Measurements from ENCODE around the gene PAQR6.
A peak's percentile ranks its signal among the peaks of the same experiment; 100 is the strongest.

Gene PAQR6

DNA sequence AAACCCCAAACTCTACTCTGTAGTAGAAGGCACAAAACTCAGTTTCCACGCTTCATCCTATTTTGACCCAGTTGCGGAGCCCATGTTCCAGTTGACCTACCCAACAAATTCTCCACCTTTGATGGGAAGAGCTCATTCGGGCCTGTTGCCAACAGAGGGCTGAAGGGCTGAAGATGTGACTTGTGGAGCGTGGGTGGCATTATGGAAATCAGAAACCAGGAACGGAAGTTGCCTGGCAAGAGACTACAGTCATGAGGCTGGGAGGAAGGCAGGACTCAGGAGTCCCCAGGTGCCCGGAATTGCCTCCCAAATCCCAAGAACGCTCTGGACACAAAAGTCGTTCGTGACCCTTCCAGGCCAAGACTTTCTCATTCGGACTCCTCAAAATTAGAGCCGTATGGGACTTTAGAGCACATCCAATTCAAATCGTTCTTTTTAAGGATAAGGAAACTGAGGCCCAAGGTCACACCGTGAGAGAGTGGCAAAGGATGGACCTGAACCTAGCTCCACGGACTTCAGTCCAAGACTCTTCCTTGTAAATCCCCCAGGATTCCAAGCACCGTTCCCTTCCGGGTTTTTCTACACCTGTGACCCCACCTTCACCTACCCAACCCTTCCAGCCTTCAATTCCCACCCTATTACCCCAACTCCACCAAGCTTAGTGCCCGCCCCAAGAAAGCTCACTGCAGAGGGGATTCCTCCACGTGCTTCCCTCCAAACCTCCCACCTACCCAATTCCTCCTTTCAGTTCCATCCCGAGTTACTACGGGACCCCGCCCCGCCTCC is 34.0 kb upstream of the PAQR6 start:
- no peak for TF ChIP-seq POLR2A (IDR thresholded peaks at IDR 0.05; ENCODE audit: low read length)
- DNase-seq: peak; percentile 41 to 54

DNA sequence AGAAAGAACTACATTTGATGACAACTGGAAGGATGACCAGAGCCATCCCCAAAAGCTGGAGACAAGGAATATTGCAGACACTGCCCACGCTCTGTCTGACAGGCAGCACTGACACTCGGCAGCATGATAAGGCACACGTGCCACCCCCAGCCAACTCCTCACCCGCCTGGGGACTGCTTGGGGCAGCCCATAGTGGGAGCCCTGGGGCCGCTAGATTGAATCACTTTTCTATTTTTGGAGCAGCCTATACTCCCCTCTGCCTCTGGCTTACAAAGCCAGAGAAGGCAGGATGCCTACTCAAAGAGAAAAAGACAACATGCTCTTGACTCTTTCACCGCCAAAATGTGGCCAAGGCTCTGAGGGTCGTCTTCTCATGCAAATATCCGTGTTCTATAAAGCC is 33.4 kb upstream of the PAQR6 start:
- peak; percentile 79 to 81 for DNase-seq

DNA sequence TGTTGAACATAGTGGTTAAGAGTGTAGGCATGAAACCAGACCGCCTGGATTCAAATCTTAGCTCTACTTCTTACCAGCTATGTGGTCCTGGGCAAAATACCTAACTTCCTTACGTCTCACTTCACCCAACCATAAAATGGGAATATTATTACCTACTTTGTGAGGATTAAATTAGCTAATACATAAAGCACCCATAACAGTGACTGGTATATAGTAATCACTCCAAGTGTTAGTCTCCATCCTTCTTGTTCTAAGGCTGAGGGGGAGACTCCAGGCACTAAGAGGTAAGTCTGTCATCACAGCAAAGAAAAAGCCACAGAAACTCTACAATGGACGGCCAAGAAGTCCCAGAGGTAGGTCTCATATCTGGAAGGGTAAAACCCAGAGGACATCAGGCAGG is 32.0 kb upstream of the PAQR6 start:
- TF ChIP-seq POLR2A (IDR thresholded peaks at IDR 0.05; ENCODE audit: low read length) (no peak), GATA1 (IDR thresholded peaks at IDR 0.05; ENCODE audit: low read depth, low read length) (no peak)
- no peak for DNase-seq

More for the DNA sequence above, 33.4 kb upstream of the PAQR6 start:
- no peak for TF ChIP-seq GATA1 (IDR thresholded peaks at IDR 0.05; ENCODE audit: low read depth, low read length)
- no peak for TF ChIP-seq POLR2A (IDR thresholded peaks at IDR 0.05; ENCODE audit: low read length)

DNA sequence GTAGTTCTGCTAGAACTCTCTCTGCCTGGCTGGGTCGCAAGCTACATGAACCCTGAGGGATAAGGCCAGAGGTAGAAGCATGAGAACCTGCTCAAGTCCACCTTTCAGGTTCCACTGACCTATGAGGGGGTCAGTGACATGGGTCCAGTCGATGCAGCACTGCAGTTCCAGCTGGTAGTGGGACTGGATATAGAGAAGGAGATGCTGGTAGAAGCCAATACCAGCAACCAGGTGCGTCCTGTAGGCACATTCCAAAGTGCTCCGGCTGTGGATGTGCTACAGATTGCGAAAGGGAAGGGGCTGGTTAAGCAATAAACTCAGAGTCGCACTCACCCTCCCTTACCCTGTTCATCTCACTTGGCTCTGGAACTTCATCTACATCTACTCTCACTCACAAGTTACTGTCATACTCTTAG is 29.1 kb upstream of the PAQR6 start:
- TF ChIP-seq POLR2A (IDR thresholded peaks at IDR 0.05; ENCODE audit: low read length) (no peak), GATA1 (IDR thresholded peaks at IDR 0.05; ENCODE audit: low read depth, low read length) (no peak)
- DNase-seq: no peak

DNA sequence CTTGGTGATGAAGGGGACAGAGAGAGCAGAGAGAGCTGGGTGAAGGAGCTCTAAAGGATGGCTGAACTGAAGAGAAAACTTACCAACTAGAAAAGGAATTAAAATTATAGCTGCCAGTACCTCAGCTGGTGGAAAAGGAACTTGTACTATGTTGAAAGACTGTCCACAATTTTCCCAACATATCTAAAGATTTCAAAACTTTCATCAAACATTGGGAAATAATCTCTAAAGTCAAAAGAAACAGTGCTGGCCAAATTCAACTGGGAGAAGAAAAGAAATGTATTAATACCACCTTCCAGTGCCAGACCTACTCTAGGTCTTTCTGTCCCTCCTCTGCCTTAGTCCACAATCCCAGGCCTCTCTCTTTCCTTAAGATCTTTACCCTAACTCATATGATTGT is 28.7 kb upstream of the PAQR6 start:
- no peak for DNase-seq
- no peak for TF ChIP-seq POLR2A (IDR thresholded peaks at IDR 0.05; ENCODE audit: low read length)
- no peak for TF ChIP-seq GATA1 (IDR thresholded peaks at IDR 0.05; ENCODE audit: low read depth, low read length)

DNA sequence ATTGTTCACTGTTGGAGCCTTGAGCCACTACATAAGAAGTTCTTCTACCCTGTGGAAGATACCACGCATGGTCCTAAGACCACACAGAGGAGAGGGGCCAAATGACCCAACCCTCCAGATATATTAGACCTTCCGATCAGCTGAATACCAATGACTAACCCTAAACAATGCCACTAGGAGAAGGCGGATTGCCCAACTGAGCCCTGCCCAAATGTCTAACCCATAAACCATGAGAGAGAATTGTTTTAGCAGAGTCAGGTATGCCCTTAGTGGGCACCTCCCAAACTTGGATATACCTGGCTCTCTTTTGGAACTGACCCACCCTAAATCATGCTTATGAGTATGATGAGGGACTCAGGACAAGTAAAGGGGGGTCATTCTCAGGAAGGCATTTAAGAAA is 22.5 kb upstream of the PAQR6 start:
- TF ChIP-seq POLR2A (IDR thresholded peaks at IDR 0.05; ENCODE audit: low read length): no peak
- TF ChIP-seq GATA1 (IDR thresholded peaks at IDR 0.05; ENCODE audit: low read depth, low read length): no peak
- DNase-seq: no peak

DNA sequence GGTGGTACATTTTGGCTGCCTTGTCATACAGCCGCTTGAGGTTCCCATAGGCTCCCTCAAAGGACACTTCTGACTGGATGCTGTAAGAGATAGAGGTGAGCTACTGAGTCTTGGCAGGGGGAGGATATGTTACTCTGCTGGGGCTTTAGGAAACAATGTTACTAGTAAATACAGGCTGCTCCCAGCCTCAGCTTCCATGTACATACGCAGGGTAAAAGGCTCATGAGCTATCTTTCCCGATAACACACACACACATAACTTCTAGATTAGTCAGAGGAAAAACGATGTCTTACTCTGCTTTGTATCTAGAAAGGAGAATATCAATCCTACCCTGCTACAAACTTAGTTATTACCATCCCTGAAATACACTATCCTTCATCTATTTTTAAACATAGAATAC is 20.5 kb upstream of the PAQR6 start:
- no peak for DNase-seq

DNA sequence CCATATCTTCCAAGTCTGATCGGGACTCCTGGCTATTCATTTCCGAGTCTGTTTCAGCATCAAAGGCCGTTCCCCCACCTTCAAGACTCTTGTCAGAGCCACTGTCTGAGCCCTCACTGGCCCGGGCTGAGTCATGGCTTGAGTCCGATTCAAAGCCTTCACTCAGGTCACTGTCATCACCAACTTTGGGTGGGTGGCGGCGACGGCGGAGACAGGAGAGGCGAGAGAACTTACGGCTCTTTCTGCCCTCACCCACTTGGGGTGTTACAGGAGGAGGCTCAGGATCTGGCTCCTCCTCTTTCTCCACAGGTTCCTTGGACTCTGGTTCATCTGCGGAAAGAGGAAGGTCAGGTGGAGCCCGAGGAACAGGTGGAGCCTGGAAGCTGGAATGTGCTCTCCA is 18.2 kb upstream of the PAQR6 start:
- DNase-seq: no peak
- TF ChIP-seq GATA1 (IDR thresholded peaks at IDR 0.05; ENCODE audit: low read depth, low read length) (no peak), POLR2A (IDR thresholded peaks at IDR 0.05; ENCODE audit: low read length) (no peak)

More for the DNA sequence above, 20.5 kb upstream of the PAQR6 start:
- TF ChIP-seq POLR2A (IDR thresholded peaks at IDR 0.05; ENCODE audit: low read length): no peak
- no peak for TF ChIP-seq GATA1 (IDR thresholded peaks at IDR 0.05; ENCODE audit: low read depth, low read length)

DNA sequence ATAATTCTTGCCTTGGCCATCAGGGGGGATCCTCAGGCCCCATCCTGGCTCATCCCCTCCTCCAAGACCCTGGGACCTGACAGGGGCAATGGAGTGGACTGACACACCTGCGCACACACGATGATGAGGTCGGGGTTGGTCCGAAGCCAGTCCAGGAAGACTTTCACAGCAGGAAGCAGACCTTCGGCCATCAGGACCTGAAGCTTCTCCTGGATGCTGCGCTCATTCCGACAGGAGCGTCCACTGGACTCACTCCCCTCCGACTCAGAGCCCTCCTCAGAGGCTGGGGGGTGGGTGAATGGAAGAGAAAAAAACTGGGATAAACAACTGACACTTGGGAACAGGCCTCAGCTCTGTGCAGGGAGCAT is 15.4 kb upstream of the PAQR6 start:
- no peak for DNase-seq
- no peak for TF ChIP-seq POLR2A (IDR thresholded peaks at IDR 0.05; ENCODE audit: low read length)
- TF ChIP-seq GATA1 (IDR thresholded peaks at IDR 0.05; ENCODE audit: low read depth, low read length): no peak

DNA sequence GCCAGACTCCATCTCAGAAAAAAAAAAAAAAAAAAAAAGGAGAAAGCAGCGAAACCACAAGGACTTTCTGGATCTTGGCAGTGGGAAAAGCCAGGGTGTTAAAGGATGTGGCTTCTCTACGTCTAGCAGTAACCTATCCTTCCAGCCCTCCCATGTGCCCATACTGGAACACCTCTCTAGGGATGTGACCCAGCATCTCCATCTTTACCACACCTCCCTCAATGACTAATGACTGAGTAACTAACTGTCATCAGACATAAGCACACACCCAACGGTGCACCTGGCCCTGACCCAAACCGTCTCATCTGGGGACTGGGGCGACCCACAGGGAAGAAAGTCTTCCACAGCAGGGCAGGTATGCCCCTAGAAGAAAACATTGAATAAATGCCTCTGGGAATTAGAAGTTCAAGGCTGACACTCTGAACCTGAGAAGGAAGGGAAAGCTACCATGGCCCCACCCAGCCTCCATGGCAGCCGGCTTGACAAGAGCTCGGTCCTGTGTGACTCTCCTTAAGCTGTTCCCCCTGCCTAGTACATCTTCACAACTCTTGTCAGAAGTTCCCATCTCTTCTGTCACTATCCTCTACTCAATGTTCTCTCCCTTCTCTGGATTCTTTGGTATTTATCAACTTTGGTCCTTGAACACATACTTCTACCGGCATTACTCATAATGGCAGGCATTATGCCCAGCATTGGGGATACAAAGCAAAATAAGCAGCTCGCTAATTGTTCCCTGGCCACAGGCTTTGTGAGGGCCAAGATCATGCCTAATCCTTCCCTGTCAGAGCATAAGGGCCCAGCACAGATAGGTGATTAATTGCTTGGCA is 14.8 kb upstream of the PAQR6 start:
- DNase-seq: peak; percentile 25 to 69
- no peak for TF ChIP-seq POLR2A (IDR thresholded peaks at IDR 0.05; ENCODE audit: low read length)
- TF ChIP-seq GATA1 (IDR thresholded peaks at IDR 0.05; ENCODE audit: low read depth, low read length): no peak

DNA sequence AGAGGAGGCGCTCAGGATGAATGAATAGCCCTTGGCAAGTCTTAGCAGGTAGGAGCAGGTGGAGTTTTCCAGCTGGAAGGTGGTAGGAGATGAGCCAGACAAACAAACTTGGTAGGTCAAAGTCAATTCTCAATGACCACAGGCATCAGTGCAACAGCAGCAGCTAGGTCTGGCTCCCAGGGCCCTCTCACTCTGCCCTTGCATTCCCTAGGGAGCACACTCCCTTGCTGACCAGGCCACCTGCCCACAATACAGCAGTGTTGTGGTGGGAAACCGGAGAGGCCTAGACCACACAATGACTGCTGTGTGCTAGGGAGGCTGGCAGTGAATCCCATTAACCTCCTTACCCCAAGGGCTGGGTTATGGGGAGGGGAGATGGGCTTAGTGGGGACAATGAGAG is 13.0 kb upstream of the PAQR6 start:
- DNase-seq: no peak
- no peak for TF ChIP-seq POLR2A (IDR thresholded peaks at IDR 0.05; ENCODE audit: low read length)
- no peak for TF ChIP-seq GATA1 (IDR thresholded peaks at IDR 0.05; ENCODE audit: low read depth, low read length)

DNA sequence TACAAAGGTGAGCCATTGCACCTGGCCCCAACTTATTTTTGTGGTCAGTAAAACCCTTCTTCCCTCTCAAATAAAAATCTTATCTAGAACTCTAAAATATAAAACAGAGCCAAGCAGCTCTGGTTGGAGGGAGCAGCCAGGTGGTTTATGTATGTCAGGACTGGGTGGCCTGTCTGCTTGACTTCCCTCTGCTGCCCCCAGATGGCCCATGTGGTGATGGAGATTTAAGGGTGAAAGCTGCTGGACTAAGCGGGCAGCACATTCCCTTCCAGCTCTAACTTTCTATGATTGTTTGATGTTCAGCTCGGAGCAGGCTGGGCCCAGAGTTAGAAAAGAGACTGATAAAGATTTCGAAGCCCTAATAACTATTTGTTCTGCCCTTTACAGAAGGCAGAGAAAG is 11.9 kb upstream of the PAQR6 start:
- DNase-seq: peak; percentile 19 to 31
- TF ChIP-seq POLR2A (IDR thresholded peaks at IDR 0.05; ENCODE audit: low read length): no peak
- TF ChIP-seq GATA1 (IDR thresholded peaks at IDR 0.05; ENCODE audit: low read depth, low read length): no peak

DNA sequence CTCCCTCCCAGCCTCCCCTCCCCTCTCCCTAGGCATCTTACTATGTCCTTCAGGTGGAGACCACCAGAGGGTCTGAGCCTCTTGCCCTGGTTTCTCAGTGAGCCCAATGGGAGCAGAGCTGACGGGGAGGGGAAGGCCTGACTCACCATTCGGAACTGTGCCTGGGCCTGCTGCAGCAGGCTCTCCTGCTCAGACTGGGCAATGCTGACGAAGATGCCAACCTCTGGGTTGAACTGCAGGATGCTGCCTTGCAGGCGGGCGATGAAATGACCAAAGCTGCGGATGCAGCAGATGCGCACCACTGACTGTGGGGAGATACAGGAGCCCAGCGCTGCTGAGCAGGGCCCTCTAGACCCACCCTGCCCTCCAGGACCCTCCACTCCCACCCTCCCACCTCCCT is 11.0 kb upstream of the PAQR6 start:
- TF ChIP-seq GATA1 (IDR thresholded peaks at IDR 0.05; ENCODE audit: low read depth, low read length): no peak
- no peak for TF ChIP-seq POLR2A (IDR thresholded peaks at IDR 0.05; ENCODE audit: low read length)
- no peak for DNase-seq

DNA sequence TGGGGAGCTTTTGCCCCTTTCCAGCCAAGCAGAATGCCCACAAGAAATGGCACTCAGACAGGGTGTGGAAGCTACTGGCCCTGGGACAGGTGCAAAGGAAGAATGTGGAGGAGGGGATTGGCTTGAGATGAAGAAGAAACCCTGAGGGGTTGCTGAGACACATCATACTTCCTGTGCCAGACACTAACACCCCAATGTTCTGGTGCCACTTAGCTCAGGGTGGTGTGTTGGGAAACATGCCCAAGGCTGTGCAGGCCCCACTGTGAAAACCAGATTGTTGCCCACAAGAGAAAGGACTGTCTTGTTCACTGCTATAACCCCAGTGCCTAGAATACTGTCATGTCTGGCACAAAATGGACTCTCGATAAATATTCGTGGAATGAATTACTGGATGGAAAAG is 9.9 kb upstream of the PAQR6 start:
- DNase-seq: no peak
- TF ChIP-seq GATA1 (IDR thresholded peaks at IDR 0.05; ENCODE audit: low read depth, low read length) (no peak), POLR2A (IDR thresholded peaks at IDR 0.05; ENCODE audit: low read length) (no peak)

DNA sequence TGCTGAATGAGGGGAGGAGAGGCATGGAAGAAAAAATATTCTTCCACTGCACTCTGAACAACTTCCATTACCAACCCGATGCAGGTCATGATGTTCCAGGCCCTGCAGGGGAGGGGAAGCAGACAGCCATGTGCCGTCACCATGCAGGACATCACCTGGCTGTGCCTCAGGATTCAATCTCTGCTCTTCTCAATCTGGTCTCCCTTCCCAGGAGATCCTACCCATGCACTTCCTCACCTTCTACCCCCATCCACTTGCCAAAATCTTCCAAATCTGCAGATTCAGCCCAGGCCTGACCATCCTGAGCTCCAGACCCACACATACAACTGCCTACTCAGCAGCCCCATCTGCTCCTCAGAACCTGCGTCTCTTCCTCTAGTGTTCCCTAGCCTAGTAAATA is 5.8 kb upstream of the PAQR6 start:
- TF ChIP-seq GATA1 (IDR thresholded peaks at IDR 0.05; ENCODE audit: low read depth, low read length) (no peak), POLR2A (IDR thresholded peaks at IDR 0.05; ENCODE audit: low read length) (no peak)
- DNase-seq: no peak

Data from erythroblast (primary cell).